ENCODE results near the gene COBLL1.

The COBLL1 gene

GRCh38 chr2:164777847-164778461 is 63.7 kb downstream of the COBLL1 start:
- no peaks in the 10 kb centered on the region for H3K4me1 ChIP-seq (ENCODE audit: control insufficient read depth, insufficient read depth, low read length, poor library complexity, severe bottlenecking)
- no peaks in the 10 kb centered on the region for H3K36me3 ChIP-seq (ENCODE audit: control insufficient read depth, insufficient read depth, low read length)
- H3K27ac ChIP-seq (ENCODE audit: insufficient read depth, low read length, poor library complexity, severe bottlenecking) = no peak overlapping the region
- no peaks in the 10 kb centered on the region for H3K9me3 ChIP-seq (ENCODE audit: control insufficient read depth, low read length)
- no peak for DNase-seq
- no peak overlapping the region for H3K4me3 ChIP-seq (ENCODE audit: insufficient read depth, low read depth, low read length, poor library complexity, severe bottlenecking)
- no peaks in the 10 kb centered on the region for H3K27me3 ChIP-seq (replicated peaks; ENCODE audit: control insufficient read depth, insufficient read depth, low read length, poor library complexity, severe bottlenecking)

- H3K27ac ChIP-seq (ENCODE audit: insufficient read depth, low read length, poor library complexity, severe bottlenecking) = no peak overlapping the region
- no peaks in the 10 kb centered on the region for H3K27me3 ChIP-seq (replicated peaks; ENCODE audit: control insufficient read depth, insufficient read depth, low read length, poor library complexity, severe bottlenecking)
- H3K4me3 ChIP-seq (ENCODE audit: insufficient read depth, low read depth, low read length, poor library complexity, severe bottlenecking) = no peak overlapping the region
- DNase-seq = no peak
- H3K9me3 ChIP-seq (ENCODE audit: control insufficient read depth, low read length) = no peaks in the 10 kb centered on the region
- no peaks in the 10 kb centered on the region for H3K36me3 ChIP-seq (ENCODE audit: control insufficient read depth, insufficient read depth, low read length)
- no peaks in the 10 kb centered on the region for H3K4me1 ChIP-seq (ENCODE audit: control insufficient read depth, insufficient read depth, low read length, poor library complexity, severe bottlenecking)
Measured at GRCh38 chr2:164773635-164774034, 68.0 kb downstream of the COBLL1 start.

GRCh38 chr2:164773091-164773490 is 68.5 kb downstream of the COBLL1 start:
- no peaks in the 10 kb centered on the region for H3K27me3 ChIP-seq (replicated peaks; ENCODE audit: control insufficient read depth, insufficient read depth, low read length, poor library complexity, severe bottlenecking)
- H3K4me3 ChIP-seq (ENCODE audit: insufficient read depth, low read depth, low read length, poor library complexity, severe bottlenecking) = no peak overlapping the region
- DNase-seq = no peak
- no peaks in the 10 kb centered on the region for H3K9me3 ChIP-seq (ENCODE audit: control insufficient read depth, low read length)
- no peaks in the 10 kb centered on the region for H3K36me3 ChIP-seq (ENCODE audit: control insufficient read depth, insufficient read depth, low read length)
- no peak overlapping the region for H3K27ac ChIP-seq (ENCODE audit: insufficient read depth, low read length, poor library complexity, severe bottlenecking)
- H3K4me1 ChIP-seq (ENCODE audit: control insufficient read depth, insufficient read depth, low read length, poor library complexity, severe bottlenecking) = no peaks in the 10 kb centered on the region

- H3K4me1 ChIP-seq (ENCODE audit: control insufficient read depth, insufficient read depth, low read length, poor library complexity, severe bottlenecking) = no peaks in the 10 kb centered on the region
- H3K36me3 ChIP-seq (ENCODE audit: control insufficient read depth, insufficient read depth, low read length) = no peaks in the 10 kb centered on the region
- no peak overlapping the region for H3K27ac ChIP-seq (ENCODE audit: insufficient read depth, low read length, poor library complexity, severe bottlenecking)
- no peaks in the 10 kb centered on the region for H3K27me3 ChIP-seq (replicated peaks; ENCODE audit: control insufficient read depth, insufficient read depth, low read length, poor library complexity, severe bottlenecking)
- H3K9me3 ChIP-seq (ENCODE audit: control insufficient read depth, low read length) = no peaks in the 10 kb centered on the region
- no peak for DNase-seq
- H3K4me3 ChIP-seq (ENCODE audit: insufficient read depth, low read depth, low read length, poor library complexity, severe bottlenecking) = no peak overlapping the region
Measured at GRCh38 chr2:164771897-164772296, 69.7 kb downstream of the COBLL1 start.

GRCh38 chr2:164770421-164770916 is 71.2 kb downstream of the COBLL1 start:
- Histone ChIP-seq H3K36me3 (ENCODE audit: control insufficient read depth, insufficient read depth, low read length) (no peaks in the 10 kb centered on the region), H3K4me3 (ENCODE audit: insufficient read depth, low read depth, low read length, poor library complexity, severe bottlenecking) (no peak overlapping the region), H3K27me3 (replicated peaks; ENCODE audit: control insufficient read depth, insufficient read depth, low read length, poor library complexity, severe bottlenecking) (no peaks in the 10 kb centered on the region), H3K4me1 (ENCODE audit: control insufficient read depth, insufficient read depth, low read length, poor library complexity, severe bottlenecking) (no peaks in the 10 kb centered on the region), H3K9me3 (ENCODE audit: control insufficient read depth, low read length) (no peaks in the 10 kb centered on the region), H3K27ac (ENCODE audit: insufficient read depth, low read length, poor library complexity, severe bottlenecking) (no peak overlapping the region)
- DNase-seq = no peak

- no peak overlapping the region for H3K27ac ChIP-seq (ENCODE audit: insufficient read depth, low read length, poor library complexity, severe bottlenecking)
- no peaks in the 10 kb centered on the region for H3K27me3 ChIP-seq (replicated peaks; ENCODE audit: control insufficient read depth, insufficient read depth, low read length, poor library complexity, severe bottlenecking)
- H3K4me3 ChIP-seq (ENCODE audit: insufficient read depth, low read depth, low read length, poor library complexity, severe bottlenecking) = no peak overlapping the region
- no peaks in the 10 kb centered on the region for H3K9me3 ChIP-seq (ENCODE audit: control insufficient read depth, low read length)
- H3K4me1 ChIP-seq (ENCODE audit: control insufficient read depth, insufficient read depth, low read length, poor library complexity, severe bottlenecking) = no peaks in the 10 kb centered on the region
- no peak for DNase-seq
- no peaks in the 10 kb centered on the region for H3K36me3 ChIP-seq (ENCODE audit: control insufficient read depth, insufficient read depth, low read length)
Measured at GRCh38 chr2:164766954-164767320, 74.7 kb downstream of the COBLL1 start.

GRCh38 chr2:164766216-164766953 is 75.2 kb downstream of the COBLL1 start:
- H3K36me3 ChIP-seq (ENCODE audit: control insufficient read depth, insufficient read depth, low read length) = no peaks in the 10 kb centered on the region
- H3K27me3 ChIP-seq (replicated peaks; ENCODE audit: control insufficient read depth, insufficient read depth, low read length, poor library complexity, severe bottlenecking) = no peaks in the 10 kb centered on the region
- H3K9me3 ChIP-seq (ENCODE audit: control insufficient read depth, low read length) = no peaks in the 10 kb centered on the region
- DNase-seq = no peak
- H3K4me3 ChIP-seq (ENCODE audit: insufficient read depth, low read depth, low read length, poor library complexity, severe bottlenecking) = no peak overlapping the region
- no peak overlapping the region for H3K27ac ChIP-seq (ENCODE audit: insufficient read depth, low read length, poor library complexity, severe bottlenecking)
- H3K4me1 ChIP-seq (ENCODE audit: control insufficient read depth, insufficient read depth, low read length, poor library complexity, severe bottlenecking) = no peaks in the 10 kb centered on the region

- Histone ChIP-seq H3K27me3 (replicated peaks; ENCODE audit: control insufficient read depth, insufficient read depth, low read length, poor library complexity, severe bottlenecking) (no peaks in the 10 kb centered on the region), H3K4me3 (ENCODE audit: insufficient read depth, low read depth, low read length, poor library complexity, severe bottlenecking) (no peak overlapping the region), H3K4me1 (ENCODE audit: control insufficient read depth, insufficient read depth, low read length, poor library complexity, severe bottlenecking) (no peaks in the 10 kb centered on the region), H3K36me3 (ENCODE audit: control insufficient read depth, insufficient read depth, low read length) (no peaks in the 10 kb centered on the region), H3K27ac (ENCODE audit: insufficient read depth, low read length, poor library complexity, severe bottlenecking) (no peak overlapping the region), H3K9me3 (ENCODE audit: control insufficient read depth, low read length) (no peaks in the 10 kb centered on the region)
- DNase-seq = no peak
Measured at GRCh38 chr2:164764996-164765395, 76.6 kb downstream of the COBLL1 start.

- Histone ChIP-seq H3K9me3 (ENCODE audit: control insufficient read depth, low read length) (no peaks in the 10 kb centered on the region), H3K27ac (ENCODE audit: insufficient read depth, low read length, poor library complexity, severe bottlenecking) (no peak overlapping the region), H3K36me3 (ENCODE audit: control insufficient read depth, insufficient read depth, low read length) (no peaks in the 10 kb centered on the region), H3K4me1 (ENCODE audit: control insufficient read depth, insufficient read depth, low read length, poor library complexity, severe bottlenecking) (no peaks in the 10 kb centered on the region), H3K27me3 (replicated peaks; ENCODE audit: control insufficient read depth, insufficient read depth, low read length, poor library complexity, severe bottlenecking) (no peaks in the 10 kb centered on the region), H3K4me3 (ENCODE audit: insufficient read depth, low read depth, low read length, poor library complexity, severe bottlenecking) (no peak overlapping the region)
- no peak for DNase-seq
Measured at GRCh38 chr2:164764474-164764873, 77.1 kb downstream of the COBLL1 start.

GRCh38 chr2:164763431-164763830 is 78.2 kb downstream of the COBLL1 start:
- no peaks in the 10 kb centered on the region for H3K36me3 ChIP-seq (ENCODE audit: control insufficient read depth, insufficient read depth, low read length)
- H3K27ac ChIP-seq (ENCODE audit: insufficient read depth, low read length, poor library complexity, severe bottlenecking) = no peak overlapping the region
- no peaks in the 10 kb centered on the region for H3K27me3 ChIP-seq (replicated peaks; ENCODE audit: control insufficient read depth, insufficient read depth, low read length, poor library complexity, severe bottlenecking)
- DNase-seq = no peak
- no peaks in the 10 kb centered on the region for H3K4me1 ChIP-seq (ENCODE audit: control insufficient read depth, insufficient read depth, low read length, poor library complexity, severe bottlenecking)
- no peak overlapping the region for H3K4me3 ChIP-seq (ENCODE audit: insufficient read depth, low read depth, low read length, poor library complexity, severe bottlenecking)
- H3K9me3 ChIP-seq (ENCODE audit: control insufficient read depth, low read length) = no peaks in the 10 kb centered on the region
